ENCODE data around the gene SLC25A21. TPM values are rescaled to one million over a fixed set of nuclear protein-coding genes. Genes with fewer than 3 reads are reported as not detected.

Gene SLC25A21
- total RNA-seq, 4 donors from 2014 or later = 0.67 to 2.1 (median 0.91) TPM

DNA sequence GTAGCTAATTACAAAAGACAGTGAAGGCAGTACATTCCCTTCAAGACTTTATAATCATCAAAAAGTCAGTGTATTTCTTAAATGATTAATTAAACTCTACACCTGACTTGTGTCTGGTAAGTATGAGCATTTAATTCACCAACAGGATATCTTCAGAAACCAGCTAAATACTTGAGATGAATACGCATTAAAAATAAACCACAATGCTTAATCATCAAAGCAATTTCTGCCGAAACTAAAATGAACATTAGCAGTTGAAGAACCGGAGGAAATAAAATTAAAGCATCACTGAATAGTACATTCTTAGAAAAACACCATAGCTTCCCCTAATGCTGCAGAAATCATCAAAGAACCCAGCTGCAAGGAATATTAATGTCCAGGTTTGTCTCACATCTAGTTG lies 32.7 kb downstream of the SLC25A21 start:
- Histone ChIP-seq H3K9me3 (no peaks in the 10 kb centered on the region), H3K4me3 (no peak overlapping the region), H3K27ac (no peak overlapping the region), H3K36me3 (no peaks in the 10 kb centered on the region), H3K4me1 (no peaks in the 10 kb centered on the region), H3K27me3 (no peaks in the 10 kb centered on the region)
- intact Hi-C loops (cut with DNase I) = no loop called here
- no peak for DNase-seq
- no peak for TF ChIP-seq POLR2A (IDR thresholded peaks at IDR 0.05)
- TF ChIP-seq, protein P1, sequence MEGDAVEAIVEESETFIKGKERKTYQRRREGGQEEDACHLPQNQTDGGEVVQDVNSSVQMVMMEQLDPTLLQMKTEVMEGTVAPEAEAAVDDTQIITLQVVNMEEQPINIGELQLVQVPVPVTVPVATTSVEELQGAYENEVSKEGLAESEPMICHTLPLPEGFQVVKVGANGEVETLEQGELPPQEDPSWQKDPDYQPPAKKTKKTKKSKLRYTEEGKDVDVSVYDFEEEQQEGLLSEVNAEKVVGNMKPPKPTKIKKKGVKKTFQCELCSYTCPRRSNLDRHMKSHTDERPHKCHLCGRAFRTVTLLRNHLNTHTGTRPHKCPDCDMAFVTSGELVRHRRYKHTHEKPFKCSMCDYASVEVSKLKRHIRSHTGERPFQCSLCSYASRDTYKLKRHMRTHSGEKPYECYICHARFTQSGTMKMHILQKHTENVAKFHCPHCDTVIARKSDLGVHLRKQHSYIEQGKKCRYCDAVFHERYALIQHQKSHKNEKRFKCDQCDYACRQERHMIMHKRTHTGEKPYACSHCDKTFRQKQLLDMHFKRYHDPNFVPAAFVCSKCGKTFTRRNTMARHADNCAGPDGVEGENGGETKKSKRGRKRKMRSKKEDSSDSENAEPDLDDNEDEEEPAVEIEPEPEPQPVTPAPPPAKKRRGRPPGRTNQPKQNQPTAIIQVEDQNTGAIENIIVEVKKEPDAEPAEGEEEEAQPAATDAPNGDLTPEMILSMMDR (IDR thresholded peaks at IDR 0.05) = no peak
- WGBS, 2 donors = 64 to 78% methylated on average over 3 of the region's 3 CpGs

DNA sequence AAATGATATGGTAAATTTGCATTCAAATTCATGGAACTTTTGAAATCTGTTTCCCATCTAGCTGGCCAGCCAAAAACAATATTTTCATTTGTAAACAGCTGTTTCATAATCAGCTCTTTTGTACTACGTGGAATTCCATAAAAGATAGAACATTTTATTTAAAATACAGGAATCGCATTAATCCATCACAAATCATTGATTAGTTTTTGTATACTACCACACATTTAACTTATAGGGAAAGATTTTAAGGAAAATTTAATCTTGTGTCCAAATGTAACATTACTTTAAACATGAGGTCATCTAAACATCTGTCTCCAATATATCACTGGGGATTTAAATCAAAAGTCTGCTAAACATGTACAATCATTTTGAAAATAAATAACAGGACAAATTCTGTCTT lies 33.5 kb downstream of the SLC25A21 start:
- Histone ChIP-seq H3K27me3 (no peaks in the 10 kb centered on the region), H3K4me1 (no peaks in the 10 kb centered on the region), H3K4me3 (no peak overlapping the region), H3K36me3 (no peaks in the 10 kb centered on the region), H3K27ac (no peak overlapping the region), H3K9me3 (no peaks in the 10 kb centered on the region)
- DNase-seq = no peak
- TF ChIP-seq, protein P1 (IDR thresholded peaks at IDR 0.05) = no peak
- no peak for TF ChIP-seq POLR2A (IDR thresholded peaks at IDR 0.05)
- 75 to 78% methylated on average over 2 of the region's 2 CpGs for WGBS, 2 donors
- intact Hi-C loops (cut with DNase I) = no loop called here

DNA sequence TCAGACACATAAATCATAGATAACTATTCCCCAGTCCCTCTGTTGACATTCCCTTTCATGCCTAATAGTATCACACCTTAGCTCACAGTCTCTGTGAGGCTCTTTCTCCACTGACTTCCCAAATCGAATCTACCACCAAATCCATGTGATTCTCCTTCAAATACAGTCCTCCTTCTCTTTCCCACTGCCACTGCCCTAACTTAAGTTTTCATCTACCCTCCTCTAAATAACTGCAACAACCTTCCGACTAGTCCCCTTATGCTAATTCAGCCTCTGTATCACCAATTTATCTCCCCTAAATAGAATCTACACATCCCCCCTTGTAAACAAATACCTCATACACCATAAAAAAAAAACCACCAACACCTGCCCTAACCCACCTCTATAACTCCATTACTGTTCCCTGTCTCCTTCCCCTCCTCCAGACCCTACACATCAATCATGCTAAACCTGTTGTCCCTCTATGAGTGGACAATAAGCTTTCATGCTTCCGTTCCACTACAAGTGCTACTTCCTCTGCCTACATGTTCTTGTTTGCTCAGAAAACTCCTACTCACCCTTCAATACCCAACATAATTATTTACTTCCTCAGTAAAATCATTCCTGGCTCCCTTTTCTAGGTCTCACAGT lies 39.0 kb downstream of the SLC25A21 start:
- intact Hi-C loops (cut with DNase I) = no loop called here
- no peak for DNase-seq
- Histone ChIP-seq H3K4me3 (no peak overlapping the region), H3K27me3 (no peaks in the 10 kb centered on the region), H3K36me3 (no peaks in the 10 kb centered on the region), H3K27ac (no peak overlapping the region), H3K4me1 (no peaks in the 10 kb centered on the region), H3K9me3 (no peaks in the 10 kb centered on the region)
- no peak for TF ChIP-seq POLR2A (IDR thresholded peaks at IDR 0.05)
- TF ChIP-seq, protein P1 (IDR thresholded peaks at IDR 0.05) = no peak
- WGBS, 2 donors = 74 to 87% methylated on average over 3 of the region's 3 CpGs

DNA sequence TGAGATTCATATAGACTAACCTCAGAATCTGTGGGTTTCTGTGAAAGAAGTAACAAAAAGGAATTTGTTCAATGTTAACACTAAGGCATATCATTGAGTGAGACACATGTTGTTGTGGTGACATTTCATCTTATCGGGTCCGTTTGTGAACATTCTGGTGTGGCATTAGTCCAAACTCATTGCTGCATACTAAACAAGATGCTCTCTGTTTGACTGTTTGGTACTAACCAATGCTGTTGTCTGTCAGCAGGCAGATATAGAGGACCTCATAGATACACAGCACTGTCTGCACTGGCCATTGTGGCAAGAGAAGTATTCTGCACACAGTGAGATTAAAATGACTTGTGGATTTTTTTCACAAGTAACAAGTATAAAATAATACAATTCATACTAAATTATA lies 41.2 kb downstream of the SLC25A21 start:
- Histone ChIP-seq H3K27ac (no peak overlapping the region), H3K9me3 (no peaks in the 10 kb centered on the region), H3K27me3 (no peaks in the 10 kb centered on the region), H3K4me3 (no peak overlapping the region), H3K4me1 (no peaks in the 10 kb centered on the region), H3K36me3 (no peaks in the 10 kb centered on the region)
- no peak for TF ChIP-seq POLR2A (IDR thresholded peaks at IDR 0.05)
- TF ChIP-seq, protein P1 (IDR thresholded peaks at IDR 0.05) = no peak
- WGBS, 2 donors = 59 to 71% methylated on average over 2 of the region's 2 CpGs
- intact Hi-C loops (cut with DNase I) = no loop called here
- no peak for DNase-seq

DNA sequence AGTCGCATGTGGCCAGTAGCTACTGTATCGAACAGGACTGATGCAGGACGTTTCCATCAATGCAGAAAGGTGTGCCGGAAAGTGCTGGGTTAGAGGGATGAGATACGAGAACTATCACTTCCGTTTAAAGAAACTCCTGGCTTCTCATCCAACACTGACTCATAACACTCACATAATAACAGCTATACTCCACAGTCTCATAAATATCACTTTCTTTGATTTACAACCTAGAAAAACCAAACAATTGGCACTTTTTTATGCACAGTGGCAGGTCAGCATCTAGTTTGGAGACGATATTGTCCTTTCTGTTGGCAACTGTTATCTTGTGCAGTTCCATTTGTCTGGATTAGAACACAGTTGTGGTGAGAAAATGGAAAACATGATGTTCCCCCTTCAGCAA lies 43.4 kb downstream of the SLC25A21 start:
- H3K27ac ChIP-seq = no peak overlapping the region
- no peak for DNase-seq
- H3K4me1 ChIP-seq = no peaks in the 10 kb centered on the region
- no peak overlapping the region for H3K4me3 ChIP-seq
- H3K36me3 ChIP-seq = no peaks in the 10 kb centered on the region
- WGBS, 2 donors = 85% methylated on average over 7 of the region's 7 CpGs
- TF ChIP-seq POLR2A (IDR thresholded peaks at IDR 0.05) = no peak
- TF ChIP-seq, protein P1 (IDR thresholded peaks at IDR 0.05) = no peak
- no peaks in the 10 kb centered on the region for H3K27me3 ChIP-seq
- intact Hi-C loops (cut with DNase I) = loop anchor here (10.0 kb wide), 1 partner anchor 184 kb away; no protein-coding TSS in a partner anchor
- H3K9me3 ChIP-seq = no peaks in the 10 kb centered on the region

Measured in esophagus squamous epithelium (tissue), 5 donors.